Fibroblast of the conjunctiva (primary cell): Measurements from ENCODE around the gene PCBD1.

Experiments
- DNase-seq: peaks from one replicate; pipeline ENCODE4 v3.0.0-alpha.2; 2010; ENCODE audit warnings: low read depth

The PCBD1 gene

GRCh38 chr10:70902661-70903261 lies 14.4 kb upstream of the PCBD1 start:
- DNase-seq, result no peak

GRCh38 chr10:70901276-70901878 lies 13.0 kb upstream of the PCBD1 start:
- no peak for DNase-seq

GRCh38 chr10:70899096-70899495 lies 10.7 kb upstream of the PCBD1 start:
- DNase-seq, result no peak

DNA sequence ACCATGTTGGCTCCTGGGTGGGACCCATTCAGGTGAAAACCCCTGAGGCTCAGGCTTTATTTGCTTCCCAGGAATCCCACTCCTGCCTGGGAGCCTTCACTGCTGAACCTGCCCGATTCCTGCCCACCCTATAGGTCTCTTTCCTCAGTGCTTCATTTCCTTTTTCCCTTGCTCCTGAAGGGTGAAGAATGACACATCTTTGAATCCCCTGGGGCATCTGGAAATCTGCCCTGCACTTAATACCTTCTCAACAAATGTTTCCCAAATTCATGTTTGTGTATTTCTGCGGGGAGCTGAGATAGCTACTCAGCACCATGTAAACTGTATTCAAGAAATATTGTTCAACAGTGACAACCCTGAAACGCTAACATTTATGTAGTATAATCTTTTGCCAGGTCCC lies 10.3 kb upstream of the PCBD1 start:
- no peak for DNase-seq

- no peak for DNase-seq
Observed at GRCh38 chr10:70896551-70896950, 8.2 kb upstream of the PCBD1 start.

- no peak for DNase-seq
Observed at GRCh38 chr10:70894416-70894815, 6.1 kb upstream of the PCBD1 start.

DNA sequence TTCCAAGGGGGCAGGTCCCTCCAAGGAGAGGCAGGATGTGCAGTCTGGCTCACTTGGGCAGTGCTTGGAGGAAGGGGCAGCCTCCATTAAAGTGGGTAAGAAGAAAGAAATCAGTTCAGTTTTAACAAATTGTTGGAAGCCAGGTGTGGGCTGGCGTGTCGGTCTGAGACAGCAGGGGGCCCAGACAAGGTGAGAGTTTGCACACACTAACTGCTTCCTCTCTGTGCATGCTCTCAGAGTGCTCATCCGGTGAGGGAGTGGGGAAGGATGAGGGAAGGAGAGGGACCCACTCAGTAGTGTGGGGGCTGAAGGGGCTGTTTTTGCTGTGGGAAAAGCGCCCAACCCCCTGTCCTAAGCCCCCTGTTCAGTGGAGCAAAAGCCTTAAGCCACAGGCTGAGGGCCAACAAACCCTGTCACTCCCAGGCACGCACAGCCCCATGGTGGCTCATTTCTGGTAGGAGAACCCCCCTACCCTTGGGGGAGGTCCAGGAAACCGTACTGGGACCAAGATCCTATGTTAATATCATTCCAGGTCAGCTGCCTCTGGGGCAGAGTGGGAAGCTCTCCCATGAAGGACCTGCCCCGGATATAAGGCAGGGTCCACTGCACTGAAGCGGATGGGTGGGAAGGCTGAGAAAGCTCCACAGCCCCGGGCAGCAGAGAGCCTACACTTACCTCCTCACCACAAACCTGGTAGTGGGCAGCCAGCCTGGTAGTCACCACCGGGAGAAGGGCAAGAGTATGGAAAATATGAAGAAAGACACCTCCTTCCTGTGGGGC lies 5.1 kb upstream of the PCBD1 start:
- DNase-seq, result no peak

DNA sequence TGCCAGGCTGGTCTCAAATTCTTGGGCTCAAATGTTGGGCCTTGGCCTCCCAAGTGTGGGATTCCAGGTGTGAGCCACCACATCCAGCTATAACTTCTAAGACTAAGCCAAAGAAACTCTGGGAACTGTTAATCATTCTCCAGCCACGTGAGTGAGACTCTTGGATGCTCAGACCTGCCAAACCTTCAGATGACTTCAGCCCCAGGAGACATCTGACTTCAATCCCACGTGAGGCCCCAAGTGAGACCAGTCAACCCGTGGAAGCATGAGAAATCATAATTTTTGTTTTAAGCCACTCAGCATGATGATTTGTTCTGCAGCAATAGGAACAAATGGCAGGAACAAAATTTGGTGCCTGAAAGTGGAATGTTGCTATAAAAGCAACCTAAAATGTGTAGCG lies 4.3 kb upstream of the PCBD1 start:
- no peak for DNase-seq

DNA sequence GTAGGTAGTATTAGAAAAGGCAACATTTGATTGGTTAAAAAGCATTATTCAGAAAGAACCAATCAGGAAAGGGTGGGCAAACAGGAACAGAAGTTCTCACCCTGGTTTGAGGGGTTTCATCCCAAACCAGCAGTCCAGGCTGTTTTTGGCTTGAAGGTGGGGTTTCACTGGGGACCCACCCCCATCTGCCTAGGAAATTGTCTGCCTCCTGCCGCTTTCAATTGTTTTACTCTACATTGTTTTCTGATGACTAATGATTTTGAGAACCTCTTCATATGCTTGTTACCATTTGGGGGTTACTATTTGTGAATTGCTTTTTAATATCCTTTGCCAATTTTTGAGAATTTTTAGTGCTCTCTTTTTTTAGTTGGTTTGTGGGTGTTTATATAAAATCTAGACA lies 3.3 kb upstream of the PCBD1 start:
- DNase-seq, result no peak

DNA sequence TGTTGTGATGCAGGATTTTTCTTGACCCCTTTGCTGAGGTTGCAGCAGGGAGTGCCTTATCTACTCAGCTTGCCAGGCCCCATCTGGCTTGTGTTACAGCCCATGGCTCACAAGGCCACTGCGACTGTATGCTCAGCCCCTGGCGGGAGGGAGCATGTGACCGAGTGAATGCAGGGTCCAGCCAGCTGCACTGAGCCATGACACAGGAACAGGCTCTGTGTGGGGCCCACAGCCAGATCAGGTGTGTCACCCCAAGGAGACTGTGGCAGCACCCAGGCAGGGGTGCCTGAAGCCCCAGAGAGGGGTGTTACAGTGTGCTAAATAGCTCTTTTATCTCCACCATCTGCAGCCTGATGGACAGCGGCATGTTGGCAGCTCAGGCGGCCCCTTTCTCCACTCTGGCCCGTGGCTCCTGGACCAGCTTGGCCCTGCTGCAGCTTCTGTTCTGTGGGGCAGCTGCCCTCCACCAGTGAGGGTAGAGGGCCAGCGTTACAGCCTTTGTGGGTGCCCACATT lies 2.6 kb upstream of the PCBD1 start:
- DNase-seq, result no peak

GRCh38 chr10:70889291-70889690 lies 926 bp upstream of the PCBD1 start:
- no peak for DNase-seq

- no peak for DNase-seq
Observed at GRCh38 chr10:70886921-70887665, 1.3 kb downstream of the PCBD1 start.

GRCh38 chr10:70885931-70886903 lies 2.1 kb downstream of the PCBD1 start:
- no peak for DNase-seq

DNA sequence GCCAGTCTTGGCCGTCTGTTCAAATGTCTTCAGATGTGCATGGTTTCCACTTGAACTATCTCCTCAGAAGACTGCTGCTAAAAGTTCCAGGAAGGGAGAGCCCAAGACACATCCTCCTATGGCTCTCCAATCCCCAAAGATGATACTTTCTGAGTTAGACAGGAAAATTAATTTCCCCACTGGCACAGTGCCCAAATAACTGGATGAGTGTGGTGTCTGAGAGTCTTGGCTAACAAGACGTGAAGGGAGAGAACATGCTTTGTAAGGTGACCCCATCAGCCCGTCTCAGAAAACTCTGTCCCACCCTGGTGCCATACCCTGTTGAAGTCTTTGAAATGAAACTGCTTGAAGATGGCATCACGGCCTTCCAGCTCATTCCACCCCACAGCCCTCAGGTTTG lies 2.9 kb downstream of the PCBD1 start:
- DNase-seq, result no peak

GRCh38 chr10:70884741-70885140 lies 3.6 kb downstream of the PCBD1 start:
- no peak for DNase-seq

DNA sequence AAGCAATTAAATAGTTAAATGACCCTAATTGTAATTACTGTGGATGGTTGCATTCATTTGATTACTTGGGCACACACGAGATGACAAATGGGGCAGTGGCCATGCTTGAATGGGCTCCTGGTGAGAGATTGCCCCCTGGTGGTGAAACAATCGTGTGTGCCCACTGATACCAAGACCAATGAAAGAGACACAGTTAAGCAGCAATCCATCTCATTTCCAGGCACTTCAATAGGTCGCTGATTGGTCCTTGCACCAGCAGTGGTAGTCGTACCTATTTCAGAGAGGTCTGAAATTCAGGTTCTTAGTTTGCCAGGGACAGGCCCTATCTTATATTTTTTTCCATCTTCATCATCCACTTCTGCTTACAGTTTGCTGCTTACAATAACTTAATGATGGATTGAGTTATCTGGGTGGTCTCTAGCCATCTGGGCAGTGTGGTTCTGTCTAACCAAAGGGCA lies 8.3 kb downstream of the PCBD1 start:
- peak; percentile 68 for DNase-seq

- no peak for DNase-seq
Observed at GRCh38 chr10:70879207-70879606, 9.2 kb downstream of the PCBD1 start.

DNA sequence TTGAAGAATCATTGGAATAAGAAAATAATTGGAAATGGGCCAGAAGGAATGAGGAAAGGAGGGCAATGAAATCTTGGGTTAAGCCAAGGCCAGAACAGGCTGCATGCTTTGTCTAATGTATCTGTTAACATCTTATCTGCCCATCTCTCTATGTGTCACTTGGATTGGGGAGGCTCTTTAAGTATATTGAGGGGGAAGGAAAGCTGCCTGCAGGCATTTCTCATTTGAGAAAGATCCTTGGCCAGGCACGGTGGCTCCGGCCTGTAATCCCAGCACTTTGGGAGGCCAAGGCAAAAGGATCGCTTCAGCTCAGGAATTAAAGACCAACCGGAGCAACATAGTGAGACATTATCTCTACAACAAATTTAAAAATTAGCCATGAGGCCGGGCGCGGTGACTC lies 14.3 kb downstream of the PCBD1 start:
- DNase-seq, result no peak

GRCh38 chr10:70872291-70872690 lies 16.1 kb downstream of the PCBD1 start:
- no peak for DNase-seq

DNA sequence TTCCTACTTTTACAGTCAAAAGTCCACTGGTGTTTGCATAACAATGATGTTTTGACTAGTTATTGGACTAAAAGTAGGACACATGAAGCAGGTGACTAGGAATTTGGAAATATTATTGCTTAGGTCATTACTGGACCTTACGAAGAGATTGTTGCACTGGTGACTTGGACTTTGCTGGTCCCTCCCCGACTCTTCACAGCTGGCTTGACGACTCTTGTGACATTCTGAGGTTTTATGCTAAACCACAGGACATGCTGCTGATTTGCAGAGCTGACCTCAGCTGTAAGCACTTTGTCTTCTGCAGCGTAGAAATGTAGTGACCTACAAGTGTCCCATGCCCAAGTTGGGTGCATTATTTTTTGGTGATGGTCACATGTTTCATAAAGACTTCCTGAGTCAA lies 21.9 kb downstream of the PCBD1 start:
- DNase-seq, result no peak

GRCh38 chr10:70864935-70865334 lies 23.4 kb downstream of the PCBD1 start:
- no peak for DNase-seq
